ENCODE measurements around the gene SOD2.

- TF ChIP-seq POLR2AphosphoS5 (IDR thresholded peaks at IDR 0.05; ENCODE audit: low read depth, low read length) (no peak), TCF7L2 (IDR thresholded peaks at IDR 0.05; ENCODE audit: low read depth, low read length) (no peak), REST (IDR thresholded peaks at IDR 0.05; ENCODE audit: insufficient read depth in 1 of 2, low read depth in 2 of 2, low read length in 1 of 2) (no peak), SIN3A (IDR thresholded peaks at IDR 0.05; ENCODE audit: borderline replicate concordance, insufficient read depth, low read depth, low read length) (no peak)
- TF ChIP-seq, protein P1, sequence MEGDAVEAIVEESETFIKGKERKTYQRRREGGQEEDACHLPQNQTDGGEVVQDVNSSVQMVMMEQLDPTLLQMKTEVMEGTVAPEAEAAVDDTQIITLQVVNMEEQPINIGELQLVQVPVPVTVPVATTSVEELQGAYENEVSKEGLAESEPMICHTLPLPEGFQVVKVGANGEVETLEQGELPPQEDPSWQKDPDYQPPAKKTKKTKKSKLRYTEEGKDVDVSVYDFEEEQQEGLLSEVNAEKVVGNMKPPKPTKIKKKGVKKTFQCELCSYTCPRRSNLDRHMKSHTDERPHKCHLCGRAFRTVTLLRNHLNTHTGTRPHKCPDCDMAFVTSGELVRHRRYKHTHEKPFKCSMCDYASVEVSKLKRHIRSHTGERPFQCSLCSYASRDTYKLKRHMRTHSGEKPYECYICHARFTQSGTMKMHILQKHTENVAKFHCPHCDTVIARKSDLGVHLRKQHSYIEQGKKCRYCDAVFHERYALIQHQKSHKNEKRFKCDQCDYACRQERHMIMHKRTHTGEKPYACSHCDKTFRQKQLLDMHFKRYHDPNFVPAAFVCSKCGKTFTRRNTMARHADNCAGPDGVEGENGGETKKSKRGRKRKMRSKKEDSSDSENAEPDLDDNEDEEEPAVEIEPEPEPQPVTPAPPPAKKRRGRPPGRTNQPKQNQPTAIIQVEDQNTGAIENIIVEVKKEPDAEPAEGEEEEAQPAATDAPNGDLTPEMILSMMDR (IDR thresholded peaks at IDR 0.05): no peak
These were observed 35.5 kb upstream of the SOD2 start for GRCh38 chr6:159728531-159728964.
